Measurements from ENCODE around the gene NAV2. TPM values are rescaled to one million over a fixed set of nuclear protein-coding genes. Genes with fewer than 3 reads are reported as not detected.

NAV2 gene
- total and polyA plus RNA-seq, 2 experiments from 2014 or later = 26.0 to 45.0 TPM

- TF ChIP-seq EZH2phosphoT487 (IDR thresholded peaks at IDR 0.05; ENCODE audit: unreplicated experiment) = no peak
- no peak for TF ChIP-seq NANOG (IDR thresholded peaks at IDR 0.05; ENCODE audit: borderline replicate concordance)
- no peak for TF ChIP-seq CREB1 (CRISPR knock-in tag; IDR thresholded peaks at IDR 0.05; ENCODE audit: low read depth)
- TF ChIP-seq ZNF462 (CRISPR knock-in tag; IDR thresholded peaks at IDR 0.05) = no peak
- no peak for TF ChIP-seq POLR2AphosphoS5 (IDR thresholded peaks at IDR 0.05; ENCODE audit: low read depth)
Observed at GRCh38 chr11:19972091-19972490, 259.5 kb downstream of the NAV2 start (continued).

GRCh38 chr11:19972651-19973050 is 260.0 kb downstream of the NAV2 start:
- no peak overlapping the region for H3K27ac ChIP-seq (ENCODE audit: low read depth)
- no peaks in the 10 kb centered on the region for H3K27me3 ChIP-seq (ENCODE audit: insufficient read depth)
- H3K4me1 ChIP-seq (ENCODE audit: insufficient read depth) = peaks cover 4% of the 10 kb centered on the region; the same call in 1 of the 2 replicates
- Mint-ChIP-seq H3K36me3 (ENCODE audit: low read depth) (peaks cover 3% of the 10 kb centered on the region; the same call in 1 of the 3 replicates), H3K27ac (no peak overlapping the region), H3K9me3 (no peaks in the 10 kb centered on the region), H3K4me3 (no peak overlapping the region), H3K4me1 (peaks cover 11% of the 10 kb centered on the region; the same call in 2 of the 3 replicates), H3K27me3 (ENCODE audit: insufficient read depth, low read depth, poor library complexity) (peaks cover 2% of the 10 kb centered on the region)
- no peaks in the 10 kb centered on the region; the same call in 1 of the 2 replicates for H3K79me2 ChIP-seq (replicated peaks; ENCODE audit: insufficient read depth)
- no peak overlapping the region for H2AFZ ChIP-seq
- H3K4me2 ChIP-seq = no peak overlapping the region
- H4K20me1 ChIP-seq (replicated peaks; ENCODE audit: insufficient read depth) = peaks cover 5% of the 10 kb centered on the region
- ATAC-seq (no peak), DNase-seq (ENCODE audit: low spot score) (no peak)
- no peak overlapping the region for H3K4me3 ChIP-seq
- peaks cover 5% of the 10 kb centered on the region; the same call in 1 of the 2 replicates for H3K9me2 ChIP-seq (ENCODE audit: insufficient read depth)
- no peaks in the 10 kb centered on the region for H3K36me3 ChIP-seq (ENCODE audit: insufficient read depth)
- no peaks in the 10 kb centered on the region for H3F3A ChIP-seq (replicated peaks; ENCODE audit: low read depth)
- no peak for TF ChIP-seq EZH2phosphoT487 (IDR thresholded peaks at IDR 0.05; ENCODE audit: unreplicated experiment)
- no peak for TF ChIP-seq REST (IDR thresholded peaks at IDR 0.05; ENCODE audit: unreplicated experiment)
- TF ChIP-seq EZH2 (IDR thresholded peaks at IDR 0.05; ENCODE audit: low read depth, unreplicated experiment) = no peak
- no peak for TF ChIP-seq POLR2AphosphoS5 (IDR thresholded peaks at IDR 0.05; ENCODE audit: low read depth)
- no peak for TF ChIP-seq ETS1 (IDR thresholded peaks at IDR 0.05)

All from GM23338 (cell line).